Stimulated activated naive CD8-positive, alpha-beta T cell treated with anti-CD3 and anti-CD28 coated beads, Interleukin-15, amount 100 ng/mL, for 72 hours (primary cell): ENCODE results near the gene XYLT1.

Experiments used
- ATAC-seq: fragments of 150-1000 bp; cut with Tn5 transposase; 2 replicates; pipeline ENCODE4 v1.10.0; 2021; ENCODE audit warnings: mild to moderate bottlenecking, moderate library complexity
- DNase-seq, 2 donors: peaks; one replicate each; pipeline ENCODE4 v3.0.0; 2021 to 2022
- H3K27ac Mint-ChIP-seq, 2 donors: one replicate each; pipeline ENCODE4 v1.8.0; 2022; ENCODE audit warnings: mild to moderate bottlenecking in 2 of 2, mixed read lengths in 2 of 2, moderate library complexity in 2 of 2
- H3K27me3 Mint-ChIP-seq: one replicate; pipeline ENCODE4 v1.8.0; 2022; ENCODE audit warnings: mixed read lengths
- H3K4me1 Mint-ChIP-seq: one replicate; pipeline ENCODE4 v1.8.0; 2022; ENCODE audit warnings: mild to moderate bottlenecking, mixed read lengths
- H3K4me3 Mint-ChIP-seq, 2 donors: one replicate each; pipeline ENCODE4 v1.8.0; 2022; ENCODE audit warnings: mild to moderate bottlenecking in 2 of 2, mixed read lengths in 2 of 2, moderate library complexity in 1 of 2
- H3K9me3 Mint-ChIP-seq, 2 donors: one replicate each; pipeline ENCODE4 v1.8.0; 2022; ENCODE audit warnings: mixed read lengths in 2 of 2

XYLT1 gene

DNA sequence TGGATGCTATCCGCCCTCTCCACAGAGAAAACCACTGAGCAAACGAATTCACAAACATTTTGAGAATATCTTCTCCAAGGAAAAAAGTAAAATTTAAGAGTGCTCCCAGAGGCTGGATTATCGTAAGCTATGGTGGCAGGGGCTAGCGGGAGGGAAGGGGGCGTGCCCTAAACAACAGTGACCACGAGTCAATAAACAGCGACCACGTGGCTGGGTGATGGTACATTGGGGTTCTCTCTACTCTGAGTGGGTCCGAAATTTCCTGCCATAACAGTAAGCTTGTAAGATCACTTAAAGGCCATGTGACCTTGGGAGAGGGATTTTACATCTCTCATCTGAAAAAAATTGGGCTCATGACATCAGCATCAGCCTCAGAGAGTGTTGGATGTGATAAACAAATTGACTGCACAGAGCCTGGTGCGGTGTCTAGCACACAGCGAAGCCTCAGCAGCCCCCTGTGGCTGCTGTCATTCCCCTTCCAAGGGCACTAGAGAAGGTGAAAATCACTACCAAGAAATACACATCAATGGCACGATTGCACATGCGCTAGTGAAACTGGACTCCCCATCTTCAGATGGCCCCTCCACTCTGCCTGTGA lies 213.2 kb downstream of the XYLT1 start:
- DNase-seq = no peak
- Mint-ChIP-seq H3K9me3 (no peaks in the 10 kb centered on the region), H3K4me3 (no peak overlapping the region), H3K27me3 (no peaks in the 10 kb centered on the region), H3K4me1 (peaks cover 36% of the 10 kb centered on the region), H3K27ac (no peak overlapping the region)
- ATAC-seq = no peak

DNA sequence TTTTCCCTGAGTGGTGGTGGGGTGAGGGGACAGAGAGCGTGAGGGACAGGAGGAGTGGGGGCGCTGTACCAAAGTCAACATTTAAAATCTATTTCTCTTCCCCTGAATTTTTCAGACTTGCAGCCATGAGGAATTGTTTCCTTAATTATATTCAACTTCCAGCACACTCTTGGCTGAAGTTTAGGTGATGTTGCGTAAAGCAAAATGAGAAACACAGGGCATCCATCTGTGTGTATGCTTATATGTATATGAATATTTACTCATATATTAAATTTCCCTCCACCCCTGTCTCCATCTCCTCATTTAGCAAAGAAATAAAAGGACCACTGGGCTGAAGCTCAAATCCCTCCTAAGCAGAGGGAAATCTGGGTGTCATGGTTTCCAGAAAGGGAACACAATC lies 218.1 kb downstream of the XYLT1 start:
- ATAC-seq (no peak), DNase-seq (no peak)
- Mint-ChIP-seq H3K9me3 (no peaks in the 10 kb centered on the region), H3K27me3 (no peaks in the 10 kb centered on the region), H3K4me3 (no peak overlapping the region), H3K4me1 (peaks cover 9% of the 10 kb centered on the region), H3K27ac (peak overlapping the region in 1 of 2 donors; percentile 33)

DNA sequence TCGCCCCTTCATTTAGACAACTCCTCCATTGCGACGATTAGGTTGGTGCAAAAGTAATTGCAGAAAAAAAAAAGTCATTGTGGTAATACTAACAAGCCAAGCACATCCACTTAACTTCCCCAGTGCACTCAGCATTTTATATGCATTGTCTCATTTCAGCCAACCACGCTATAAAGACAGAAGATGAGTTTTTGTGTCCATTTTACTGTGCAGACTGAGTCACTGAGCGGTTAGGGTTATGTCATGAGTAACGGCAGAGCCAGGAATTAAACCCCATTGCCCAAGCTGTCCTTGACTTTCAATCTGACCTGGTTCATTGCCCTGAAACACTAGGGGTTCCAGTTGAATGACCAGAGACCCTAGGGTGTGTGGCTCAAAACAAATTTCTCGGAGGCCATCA lies 218.7 kb downstream of the XYLT1 start:
- H3K27ac Mint-ChIP-seq = no peak overlapping the region
- ATAC-seq (no peak), DNase-seq (no peak)
- no peak overlapping the region for H3K4me3 Mint-ChIP-seq
- H3K4me1 Mint-ChIP-seq = peaks cover 11% of the 10 kb centered on the region
- no peaks in the 10 kb centered on the region for H3K9me3 Mint-ChIP-seq
- H3K27me3 Mint-ChIP-seq = no peaks in the 10 kb centered on the region

DNA sequence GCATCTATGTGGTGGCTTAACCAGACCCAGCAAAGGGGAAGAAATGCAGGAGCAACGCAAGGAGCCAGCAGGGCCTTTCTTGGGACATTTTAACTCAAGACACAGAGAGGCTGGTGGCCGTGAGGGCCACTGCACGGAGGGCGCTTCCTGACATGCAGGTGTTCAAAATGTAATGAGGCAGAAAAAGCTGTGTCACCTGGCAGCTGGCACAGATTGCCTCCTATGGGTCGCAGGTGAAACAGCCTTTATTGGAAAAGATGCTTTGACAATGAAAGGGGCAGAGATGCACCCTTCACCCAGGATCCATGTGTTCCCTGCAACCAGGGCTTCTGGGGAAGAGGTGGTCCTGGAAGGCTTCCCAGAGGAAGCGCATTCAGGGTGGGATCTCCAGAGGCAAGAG lies 219.3 kb downstream of the XYLT1 start:
- peaks cover 17% of the 10 kb centered on the region for H3K4me1 Mint-ChIP-seq
- H3K27ac Mint-ChIP-seq = no peak overlapping the region
- no peaks in the 10 kb centered on the region for H3K27me3 Mint-ChIP-seq
- ATAC-seq (no peak), DNase-seq (no peak)
- H3K9me3 Mint-ChIP-seq = no peaks in the 10 kb centered on the region
- H3K4me3 Mint-ChIP-seq = no peak overlapping the region

DNA sequence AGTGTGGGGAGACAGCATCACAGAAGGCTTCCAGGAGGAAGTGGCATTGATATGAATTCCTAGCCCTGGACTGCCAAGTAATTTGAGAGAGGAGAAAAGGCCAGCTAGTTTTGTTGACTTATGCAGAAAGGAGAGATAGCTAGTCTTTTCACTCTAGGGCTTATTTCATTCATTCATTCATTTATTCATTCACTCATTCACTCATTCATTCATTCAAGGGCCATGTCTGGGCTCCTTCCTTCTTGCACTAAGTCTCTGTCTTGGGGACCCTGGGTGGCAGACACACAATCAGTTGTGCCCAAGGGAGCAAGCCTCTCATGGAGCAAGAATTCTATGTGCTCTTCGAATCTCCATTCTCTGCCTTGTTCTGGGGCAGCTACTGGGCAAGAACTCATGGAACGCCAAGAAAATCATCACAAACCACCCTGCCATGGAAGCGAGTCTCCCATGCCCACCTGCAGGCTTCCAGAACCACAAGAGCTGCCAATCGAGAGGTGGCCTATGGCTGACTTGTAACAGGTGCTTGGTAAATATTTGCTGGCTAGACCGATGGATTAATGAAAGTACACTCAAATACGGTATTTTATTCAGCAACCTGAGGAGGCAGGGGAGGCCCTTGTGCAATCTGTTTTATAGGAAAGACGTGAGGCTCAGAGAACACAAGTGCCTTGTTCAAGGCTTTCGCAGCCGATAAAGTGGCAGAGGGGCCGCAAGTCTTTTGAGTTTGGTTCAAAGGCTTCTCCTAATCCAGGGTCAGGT lies 223.6 kb downstream of the XYLT1 start:
- DNase-seq (no peak), ATAC-seq (no peak)
- H3K27me3 Mint-ChIP-seq = no peaks in the 10 kb centered on the region
- no peak overlapping the region for H3K27ac Mint-ChIP-seq
- H3K4me3 Mint-ChIP-seq = no peak overlapping the region
- H3K4me1 Mint-ChIP-seq = peaks cover 34% of the 10 kb centered on the region
- peaks cover 0 to 4% of the 10 kb centered on the region in 2 donors for H3K9me3 Mint-ChIP-seq

DNA sequence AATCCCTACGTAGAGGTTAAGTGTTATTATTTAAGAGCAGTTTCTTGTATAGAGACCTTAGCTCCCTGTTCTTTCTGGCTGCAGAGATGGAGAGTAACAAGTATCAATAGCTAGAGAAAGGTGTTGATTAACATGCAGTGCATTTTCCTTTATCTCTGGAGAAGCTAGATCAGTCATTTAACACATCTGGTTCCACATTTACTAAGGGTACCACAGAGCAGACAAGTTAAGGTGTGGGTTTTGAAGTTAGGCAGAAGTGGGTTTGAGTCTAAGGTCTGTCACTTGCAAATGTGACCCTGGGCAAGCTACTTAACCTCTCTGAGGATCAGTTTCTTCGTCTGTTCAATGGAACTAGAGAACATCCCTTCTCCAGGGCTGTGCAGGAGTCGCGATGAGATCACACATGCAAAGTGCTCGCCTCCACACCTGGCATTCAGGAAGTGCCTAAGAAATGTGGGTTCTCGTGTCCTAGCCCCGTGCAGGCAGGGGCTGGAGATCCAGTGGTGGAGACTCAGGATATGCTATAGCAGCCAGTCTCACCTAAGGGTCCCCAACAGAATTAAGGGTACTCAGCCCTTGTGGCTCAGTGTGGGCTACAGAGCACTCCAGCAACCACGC lies 224.4 kb downstream of the XYLT1 start:
- DNase-seq = no peak
- H3K27me3 Mint-ChIP-seq = no peaks in the 10 kb centered on the region
- no peak overlapping the region for H3K27ac Mint-ChIP-seq
- ATAC-seq = no peak
- H3K4me1 Mint-ChIP-seq = peaks cover 31% of the 10 kb centered on the region
- H3K4me3 Mint-ChIP-seq = no peak overlapping the region
- H3K9me3 Mint-ChIP-seq = peaks cover 0 to 4% of the 10 kb centered on the region in 2 donors

DNA sequence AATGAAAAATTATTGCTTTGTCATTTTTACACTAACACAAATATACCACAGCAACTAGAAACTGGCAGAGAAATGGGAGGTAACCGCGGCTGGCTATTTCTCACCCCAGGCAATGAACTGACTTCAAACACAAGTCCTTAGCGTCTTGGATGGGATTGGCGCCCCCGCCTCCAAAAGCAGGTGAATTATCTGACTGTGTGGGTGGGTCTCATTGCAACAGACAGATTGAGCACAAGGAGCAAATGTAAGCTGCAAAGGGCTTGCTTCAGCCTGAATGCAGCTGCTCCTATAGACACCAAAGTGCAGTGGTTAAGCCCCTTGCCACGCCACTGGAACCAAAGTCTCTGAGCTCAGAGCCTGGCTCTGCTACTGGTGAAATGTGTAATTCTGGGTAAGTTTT lies 225.0 kb downstream of the XYLT1 start:
- ATAC-seq (no peak), DNase-seq (no peak)
- peaks cover 0 to 4% of the 10 kb centered on the region in 2 donors for H3K9me3 Mint-ChIP-seq
- H3K4me3 Mint-ChIP-seq = no peak overlapping the region
- H3K27me3 Mint-ChIP-seq = no peaks in the 10 kb centered on the region
- H3K4me1 Mint-ChIP-seq = peaks cover 25% of the 10 kb centered on the region
- H3K27ac Mint-ChIP-seq = no peak overlapping the region

DNA sequence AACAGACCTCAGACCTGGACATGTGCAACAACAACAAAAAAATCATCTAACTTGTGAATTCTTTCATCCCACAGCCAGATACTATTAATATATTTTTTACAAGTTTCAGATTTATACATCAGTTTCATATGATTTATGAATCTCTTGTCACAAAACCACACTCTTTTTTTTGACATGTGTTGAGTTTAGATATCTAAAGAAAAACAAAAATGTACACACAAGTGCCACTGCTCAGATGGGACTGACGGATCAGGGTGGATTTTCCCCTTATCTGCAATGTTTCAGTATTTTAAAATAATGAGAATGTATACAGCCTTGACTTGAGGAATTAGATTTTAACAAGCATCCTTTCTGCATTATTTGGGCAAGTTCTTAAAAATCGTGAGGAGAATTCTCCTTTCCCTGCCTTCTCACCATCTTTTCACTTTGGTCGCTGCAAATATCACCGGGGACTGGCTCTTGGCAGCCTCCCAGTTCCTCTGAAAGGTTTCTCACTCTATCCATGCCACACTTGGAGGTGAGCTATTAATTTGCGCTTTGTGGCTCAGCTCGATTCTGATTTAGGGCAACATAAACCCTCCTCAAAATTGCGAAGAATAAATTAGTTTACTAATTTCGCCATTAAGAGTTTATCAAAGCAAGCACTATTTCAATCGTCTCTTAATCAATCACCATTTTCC lies 225.7 kb downstream of the XYLT1 start:
- no peak overlapping the region for H3K27ac Mint-ChIP-seq
- DNase-seq = no peak
- ATAC-seq = no peak

DNA sequence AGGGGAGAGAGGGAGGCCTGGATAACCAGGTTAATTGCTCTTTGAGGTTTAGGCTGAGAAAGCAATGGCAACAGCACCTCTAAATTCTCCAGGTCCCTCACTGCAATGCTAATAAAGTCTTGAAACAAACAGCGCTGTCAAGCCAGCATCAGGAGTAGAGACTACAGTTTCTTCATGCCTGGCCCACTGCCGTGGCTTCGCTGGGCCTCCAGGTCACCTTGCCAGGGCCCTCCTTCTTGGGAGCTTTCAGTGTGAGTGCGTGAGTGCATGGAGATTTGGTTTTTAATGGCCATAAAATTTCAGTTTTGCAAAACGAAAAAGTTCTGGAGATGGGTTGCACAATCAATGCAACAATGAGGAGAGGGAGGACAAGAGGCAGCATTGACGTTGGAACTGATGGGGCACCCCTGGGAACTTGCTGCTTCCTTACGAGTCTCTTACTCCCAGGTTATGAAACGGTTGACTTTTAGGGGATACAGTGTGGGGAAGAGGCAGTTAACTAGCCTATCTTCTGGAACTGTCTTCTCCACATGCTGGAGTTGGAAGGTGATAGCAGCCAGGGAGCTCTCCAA lies 229.4 kb downstream of the XYLT1 start:
- no peak overlapping the region for H3K27ac Mint-ChIP-seq
- H3K9me3 Mint-ChIP-seq = peaks cover 10 to 19% of the 10 kb centered on the region in 2 donors
- H3K4me1 Mint-ChIP-seq = peaks cover 44% of the 10 kb centered on the region
- H3K27me3 Mint-ChIP-seq = no peaks in the 10 kb centered on the region
- no peak overlapping the region for H3K4me3 Mint-ChIP-seq
- ATAC-seq (no peak), DNase-seq (no peak)

More for the DNA sequence above, 225.7 kb downstream of the XYLT1 start:
- Mint-ChIP-seq H3K9me3 (peaks cover 0 to 8% of the 10 kb centered on the region in 2 donors), H3K4me3 (no peak overlapping the region), H3K4me1 (peaks cover 26% of the 10 kb centered on the region), H3K27me3 (no peaks in the 10 kb centered on the region)

DNA sequence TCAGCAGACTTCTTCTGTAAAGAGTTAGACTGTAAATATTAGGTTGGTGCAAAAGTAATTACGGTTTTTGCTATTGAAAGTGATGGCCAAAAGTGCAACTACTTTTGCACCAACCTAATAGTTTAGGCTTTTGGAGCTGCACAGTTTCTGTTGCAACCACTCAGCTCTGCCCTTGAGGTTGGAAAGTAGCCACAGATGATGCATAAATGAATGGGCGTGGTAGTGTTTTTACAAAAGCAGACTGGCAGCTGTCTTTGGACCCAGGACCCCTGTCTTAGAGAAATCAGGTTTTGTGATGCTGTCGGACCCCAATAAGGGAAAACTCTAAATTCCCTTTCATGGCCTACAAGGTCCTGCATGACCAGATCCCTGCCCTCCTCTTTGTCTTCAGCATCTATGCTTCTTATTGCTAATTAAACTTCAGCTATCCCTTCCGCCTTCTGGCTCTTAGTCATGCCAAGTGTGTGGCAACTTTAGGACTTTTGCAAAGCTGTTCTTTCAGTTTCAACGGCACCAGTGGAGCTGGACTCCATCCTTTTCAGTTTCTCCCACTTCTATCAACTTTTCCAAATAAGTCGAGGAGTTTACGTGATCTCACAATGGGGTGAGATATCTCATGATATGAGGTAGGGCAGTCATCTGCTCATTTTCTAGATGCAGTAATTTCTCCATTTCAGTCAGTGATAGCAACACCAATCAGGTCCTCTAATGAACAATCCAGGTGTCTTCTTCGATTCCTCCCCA lies 232.3 kb downstream of the XYLT1 start:
- peak; percentile 91 for ATAC-seq
- peak overlapping the region; percentile 24 to 52 for H3K4me3 Mint-ChIP-seq
- peaks cover 29% of the 10 kb centered on the region for H3K4me1 Mint-ChIP-seq
- no peaks in the 10 kb centered on the region for H3K27me3 Mint-ChIP-seq
- DNase-seq = peak; percentile 57 to 82
- H3K27ac Mint-ChIP-seq = peak overlapping the region; percentile 71 to 87
- peaks cover 10 to 19% of the 10 kb centered on the region in 2 donors for H3K9me3 Mint-ChIP-seq

DNA sequence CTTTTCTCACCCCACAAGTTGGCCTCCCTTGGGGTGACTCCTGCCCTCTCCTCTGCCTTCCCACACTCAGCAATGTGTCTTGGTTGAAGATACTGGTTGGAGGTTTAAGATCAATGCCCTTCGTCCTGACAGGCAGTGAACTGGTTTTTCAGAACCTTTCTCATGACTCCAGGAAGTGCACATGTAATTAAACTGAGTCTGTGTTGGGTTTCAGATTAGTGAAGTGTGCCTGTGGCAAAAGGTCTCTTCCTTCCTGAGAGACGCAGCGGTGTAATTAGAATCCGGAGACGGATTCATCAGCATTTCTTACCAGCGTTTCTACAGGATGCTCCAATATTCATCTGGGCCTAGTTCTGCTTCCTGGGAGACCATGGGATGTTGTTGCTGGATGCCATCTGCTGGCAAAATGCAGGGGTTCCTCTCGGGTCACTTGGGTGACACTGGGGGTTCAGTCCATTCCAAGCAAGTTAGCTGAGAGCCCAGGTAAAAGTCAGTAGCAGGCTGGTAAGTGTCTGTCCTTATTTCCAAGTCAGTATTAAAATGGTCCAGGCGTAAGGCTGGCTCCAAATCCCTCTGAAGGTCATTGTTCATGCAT lies 233.3 kb downstream of the XYLT1 start:
- DNase-seq (no peak), ATAC-seq (no peak)
- Mint-ChIP-seq H3K27ac (no peak overlapping the region), H3K27me3 (no peaks in the 10 kb centered on the region), H3K4me3 (peak overlapping the region; percentile 18 to 45), H3K4me1 (peaks cover 29% of the 10 kb centered on the region), H3K9me3 (peaks cover 10 to 14% of the 10 kb centered on the region in 2 donors)

DNA sequence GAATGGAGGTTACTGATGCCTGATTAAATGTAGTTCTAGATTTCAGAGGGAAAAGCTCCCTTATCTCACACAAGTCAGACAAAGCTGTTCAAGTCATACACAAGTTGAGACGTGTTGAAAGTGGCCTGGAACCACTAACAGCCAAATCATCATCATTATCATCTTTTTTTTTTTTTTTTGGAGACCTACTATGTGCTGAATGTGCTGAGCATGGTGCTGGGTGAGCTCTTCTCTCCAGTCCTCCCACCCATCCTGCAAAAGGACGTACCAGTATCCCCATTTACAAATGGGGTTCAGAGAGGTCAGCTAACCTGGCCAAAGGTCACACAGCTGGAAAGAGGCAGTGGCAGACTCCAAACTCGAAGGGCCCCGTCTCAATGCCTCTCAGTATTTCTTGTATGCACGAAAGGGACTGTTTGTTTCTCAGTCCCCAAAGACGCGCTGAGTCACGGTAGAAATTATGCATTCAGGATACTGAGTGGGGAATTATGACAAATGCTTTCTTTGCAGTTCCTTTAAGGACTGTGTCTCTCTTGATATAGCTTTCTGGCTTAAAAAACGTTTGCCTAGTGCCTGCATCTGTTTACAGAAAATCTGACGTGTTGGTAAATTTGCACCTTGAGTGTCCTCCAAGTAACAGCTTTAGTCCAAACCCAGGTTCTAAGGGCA lies 235.5 kb downstream of the XYLT1 start:
- Mint-ChIP-seq H3K4me1 (peaks cover 32% of the 10 kb centered on the region), H3K27ac (no peak overlapping the region), H3K4me3 (no peak overlapping the region), H3K27me3 (no peaks in the 10 kb centered on the region), H3K9me3 (peaks cover 10 to 13% of the 10 kb centered on the region in 2 donors)
- ATAC-seq (no peak), DNase-seq (no peak)

DNA sequence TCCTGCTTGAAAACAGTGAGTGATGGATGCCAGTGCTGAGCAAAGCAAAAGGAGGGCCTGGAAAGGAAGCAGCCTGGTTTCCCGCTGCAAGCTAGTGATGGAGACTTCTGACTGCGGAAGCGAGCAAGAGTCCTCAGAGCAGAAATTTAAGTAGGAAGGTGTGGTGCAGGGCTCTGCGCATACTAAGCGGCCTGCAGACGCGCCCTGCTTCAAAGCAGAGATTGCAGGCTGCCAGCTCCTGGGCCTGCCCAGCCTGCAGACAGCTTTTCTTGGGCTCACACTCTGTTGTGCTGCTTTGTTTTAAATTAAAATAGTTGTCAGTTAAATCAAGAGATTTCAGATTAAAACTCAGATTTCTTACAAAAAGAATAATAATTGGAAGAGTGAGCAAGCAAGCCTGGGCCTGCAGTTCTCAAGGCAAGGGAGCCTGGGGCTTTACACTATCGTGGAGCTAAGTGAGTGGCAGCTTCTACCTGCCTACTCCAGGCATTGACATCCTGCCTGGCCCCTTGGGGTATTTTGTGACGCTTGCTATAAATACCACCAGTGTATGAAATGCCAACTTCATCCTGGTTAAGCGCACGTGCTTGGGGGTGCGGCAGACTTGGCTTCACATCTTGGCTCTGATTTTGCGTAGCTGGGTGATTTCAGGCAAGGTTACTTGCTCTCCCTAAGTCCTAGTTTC lies 237.3 kb downstream of the XYLT1 start:
- ATAC-seq (no peak), DNase-seq (no peak)
- Mint-ChIP-seq H3K9me3 (no peaks in the 10 kb centered on the region), H3K27ac (no peak overlapping the region), H3K4me1 (peaks cover 19% of the 10 kb centered on the region), H3K4me3 (no peak overlapping the region), H3K27me3 (no peaks in the 10 kb centered on the region)

DNA sequence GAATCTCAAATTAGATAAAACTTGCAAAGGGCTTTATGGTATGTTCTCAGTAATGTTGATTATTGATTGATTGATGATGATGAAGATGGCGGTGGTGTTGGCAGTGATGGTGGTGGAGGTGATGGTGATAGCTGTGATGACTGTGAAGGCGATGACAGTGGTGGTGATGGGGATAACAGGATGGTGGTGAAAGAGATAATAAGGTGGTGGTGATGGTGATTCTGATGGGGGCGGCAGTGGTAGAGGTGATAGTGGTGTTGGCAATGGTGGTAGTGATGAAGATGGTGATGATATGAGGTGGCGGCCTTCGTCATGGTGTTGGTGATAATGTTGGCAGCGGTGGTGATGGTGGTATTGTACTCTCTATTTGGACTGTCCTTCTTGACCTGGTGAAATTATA lies 238.3 kb downstream of the XYLT1 start:
- no peak overlapping the region for H3K27ac Mint-ChIP-seq
- peak; percentile 55 for ATAC-seq
- no peak overlapping the region for H3K4me3 Mint-ChIP-seq

More for the DNA sequence above, 238.3 kb downstream of the XYLT1 start:
- peaks cover 13% of the 10 kb centered on the region for H3K4me1 Mint-ChIP-seq
- DNase-seq = no peak
- no peaks in the 10 kb centered on the region for H3K9me3 Mint-ChIP-seq
- no peaks in the 10 kb centered on the region for H3K27me3 Mint-ChIP-seq
